CD14-positive monocyte (primary cell): ENCODE measurements around the gene CES3. TPM values are rescaled to one million over a fixed set of nuclear protein-coding genes. Genes with fewer than 3 reads are reported as not detected.
A peak's percentile ranks its signal among the peaks of the same experiment; 100 is the strongest.

Experiments
- DNase-seq, 3 donors: peaks; one replicate each; pipeline ENCODE4 v3.0.0-alpha.2; 2011 to 2022
- H2AFZ ChIP-seq: 2 replicates; pipeline ENCODE4 v1.6.0; 2012; ENCODE audit warnings: mild to moderate bottlenecking, low read depth, low read length, inconsistent platforms; ENCODE audit not compliant: insufficient read depth, poor library complexity, severe bottlenecking
- H3K27ac ChIP-seq, 2 donors: 1 replicate in 1 of 2; 2 replicates in 1 of 2; pipeline ENCODE4 v1.5.1; 2012 to 2013; ENCODE audit warnings: low read length in 2 of 2, control low read depth in 1 of 2, inconsistent platforms in 1 of 2, low read depth in 1 of 2, mild to moderate bottlenecking in 1 of 2
- H3K27me3 ChIP-seq, 2 donors: one replicate each; pipeline versions ENCODE4 v1.6.0 to v1.6.1; 2011 to 2013; ENCODE audit warnings: low read length in 2 of 2; ENCODE audit not compliant: control insufficient read depth in 2 of 2, insufficient read depth in 2 of 2
- H3K36me3 ChIP-seq, 2 donors: replicated peaks in 1 of 2; 1 replicate in 1 of 2; 2 replicates in 1 of 2; pipeline versions ENCODE4 v1.5.1 to v1.6.1; 2012 to 2013; ENCODE audit warnings: low read length in 2 of 2, control low read depth in 1 of 2, inconsistent platforms in 1 of 2, mild to moderate bottlenecking in 1 of 2; ENCODE audit not compliant: insufficient read depth in 2 of 2, control insufficient read depth in 1 of 2
- H3K4me1 ChIP-seq, 2 donors: 1 replicate in 1 of 2; 2 replicates in 1 of 2; pipeline versions ENCODE4 v1.5.1 to v1.6.1; 2012 to 2013; ENCODE audit warnings: low read length in 2 of 2, control low read depth in 1 of 2, inconsistent platforms in 1 of 2, mild to moderate bottlenecking in 1 of 2, moderate library complexity in 1 of 2; ENCODE audit not compliant: insufficient read depth in 2 of 2, control insufficient read depth in 1 of 2
- H3K4me2 ChIP-seq: replicated peaks from 2 replicates; pipeline ENCODE3; 2012; ENCODE audit warnings: low read length, moderate library complexity, mild to moderate bottlenecking; ENCODE audit not compliant: poor library complexity, severe bottlenecking; ENCODE audit errors: extremely low read depth
- H3K4me3 ChIP-seq, 3 experiments: fragments of 200-600 bp in 1 of 3; sonication (generic) in 1 of 3; replicated peaks in 1 of 3; 1 replicate in 2 of 3; 2 replicates in 1 of 3; pipeline ENCODE4 v1.5.1; 2011 to 2013; ENCODE audit warnings: low read length in 3 of 3, mild to moderate bottlenecking in 3 of 3, control low read depth in 2 of 3, low read depth in 2 of 3, inconsistent platforms in 1 of 3, moderate library complexity in 1 of 3
- H3K79me2 ChIP-seq: 2 replicates; pipeline ENCODE4 v1.6.0; 2012; ENCODE audit warnings: mild to moderate bottlenecking, control low read depth, inconsistent platforms, low read length, moderate library complexity; ENCODE audit not compliant: insufficient read depth
- H3K9ac ChIP-seq: 2 replicates; pipeline ENCODE4 v1.6.0; 2017; ENCODE audit warnings: low read length, mild to moderate bottlenecking; ENCODE audit not compliant: insufficient read depth, poor library complexity, severe bottlenecking
- H3K9me3 ChIP-seq, 2 donors: replicated peaks in 1 of 2; 1 replicate in 1 of 2; 2 replicates in 1 of 2; pipeline versions ENCODE4 v1.5.1 to v1.6.1; 2012 to 2013; ENCODE audit warnings: low read length in 2 of 2, control low read depth in 1 of 2; ENCODE audit not compliant: control insufficient read depth in 1 of 2, insufficient read depth in 1 of 2
- H4K20me1 ChIP-seq: 2 replicates; pipeline ENCODE4 v1.6.0; 2012; ENCODE audit warnings: mild to moderate bottlenecking, low read length, control low read depth, moderate library complexity; ENCODE audit not compliant: insufficient read depth
- H3K27ac Mint-ChIP-seq, 7 donors: one replicate each; pipeline ENCODE4 v1.8.0; 2020; ENCODE audit warnings: mild to moderate bottlenecking in 7 of 7, mixed read lengths in 7 of 7, moderate library complexity in 6 of 7, inconsistent platforms in 2 of 7
- H3K27me3 Mint-ChIP-seq, 3 donors: one replicate each; pipeline ENCODE4 v1.8.0; 2021 to 2022; ENCODE audit warnings: low read depth in 3 of 3, mild to moderate bottlenecking in 3 of 3, mixed read lengths in 3 of 3, moderate library complexity in 3 of 3, inconsistent platforms in 1 of 3
- H3K36me3 Mint-ChIP-seq, 2 donors: one replicate each; pipeline ENCODE4 v1.8.0; 2020; ENCODE audit warnings: mixed read lengths in 2 of 2, inconsistent platforms in 1 of 2, mild to moderate bottlenecking in 1 of 2
- H3K4me1 Mint-ChIP-seq: one replicate; pipeline ENCODE4 v1.8.0; 2020; ENCODE audit warnings: mild to moderate bottlenecking, mixed read lengths
- H3K4me3 Mint-ChIP-seq, 2 donors: one replicate each; pipeline ENCODE4 v1.8.0; 2020; ENCODE audit warnings: mild to moderate bottlenecking in 2 of 2, mixed read lengths in 2 of 2, moderate library complexity in 1 of 2
- H3K9me3 Mint-ChIP-seq, 7 donors: one replicate each; pipeline ENCODE4 v1.8.0; 2020 to 2022; ENCODE audit warnings: mixed read lengths in 7 of 7, mild to moderate bottlenecking in 6 of 7, moderate library complexity in 6 of 7, inconsistent platforms in 2 of 7
- WGBS: methylation state at CpG from one replicate; pipeline ENCODE4 v1.1.5; 2013; ENCODE audit warnings: missing lambda C conversion rate; ENCODE audit not compliant: insufficient coverage; 5-methylcytosine and 5-hydroxymethylcytosine counted together
- intact Hi-C, 2 donors: fragments of 100-400 bp; cut with micrococcal nuclease; formaldehyde crosslinking; loops; one replicate each; pipeline versions ENCODE4 v1.15.0 to v1.15.1; 2023
- polyA plus RNA-seq, 3 donors: library from polyadenylated mRNA; depleted of rRNA in 1 of 3; unstranded in 2 of 3; stranded (reverse) in 1 of 3; fragments of 300-500 nt in 2 of 3; fragments of >200 nt in 1 of 3; fragmentation: Illumina TruSeq in 2 of 3; gene quantifications; 1 replicate in 2 of 3; 2 replicates in 1 of 3; pipeline ENCODE4 v1.2.3, GENCODE V29; 2012 to 2021
- TF ChIP-seq, protein P1 (sequence below): fragments of 200-600 bp; IDR thresholded peaks from one replicate; pipeline ENCODE4 v1.8.0; 2022; ENCODE audit warnings: antibody characterized with exemption, mild to moderate bottlenecking

The CES3 gene
- polyA plus RNA-seq, 3 donors, result 0.48 TPM; not detected in 2

- Histone ChIP-seq H2AFZ (peak overlapping the region; percentile 48), H3K79me2 (no peaks in the 10 kb centered on the region), H3K4me2 (peak overlapping the region; percentile 66), H4K20me1 (no peaks in the 10 kb centered on the region), H3K9me3 (peaks cover 0 to 6% of the 10 kb centered on the region in 2 donors), H3K4me3 (peak overlapping the region in 2 of 3 experiments; percentile 1 to 67), H3K27ac (no peak overlapping the region), H3K27me3 (peaks cover 17 to 67% of the 10 kb centered on the region in 2 donors), H3K9ac (no peak overlapping the region), H3K4me1 (peaks cover 20 to 24% of the 10 kb centered on the region in 2 donors), H3K36me3 (no peaks in the 10 kb centered on the region)
- H3K36me3 Mint-ChIP-seq, result peaks cover 13 to 16% of the 10 kb centered on the region in 2 donors
- intact Hi-C loops, result loop anchor here in 1 of 2 donors (2.0 kb wide), 1 partner anchor 30 kb away; no protein-coding TSS in a partner anchor
- peaks cover 56 to 75% (median 58%) of the 10 kb centered on the region in 3 donors for H3K27me3 Mint-ChIP-seq
- peak; percentile 27 to 46 (median 40) for DNase-seq
- WGBS, result 7% methylated on average over 69 of the region's 72 CpGs
- H3K4me3 Mint-ChIP-seq, result peak overlapping the region; percentile 73 to 92
- TF ChIP-seq, protein P1, sequence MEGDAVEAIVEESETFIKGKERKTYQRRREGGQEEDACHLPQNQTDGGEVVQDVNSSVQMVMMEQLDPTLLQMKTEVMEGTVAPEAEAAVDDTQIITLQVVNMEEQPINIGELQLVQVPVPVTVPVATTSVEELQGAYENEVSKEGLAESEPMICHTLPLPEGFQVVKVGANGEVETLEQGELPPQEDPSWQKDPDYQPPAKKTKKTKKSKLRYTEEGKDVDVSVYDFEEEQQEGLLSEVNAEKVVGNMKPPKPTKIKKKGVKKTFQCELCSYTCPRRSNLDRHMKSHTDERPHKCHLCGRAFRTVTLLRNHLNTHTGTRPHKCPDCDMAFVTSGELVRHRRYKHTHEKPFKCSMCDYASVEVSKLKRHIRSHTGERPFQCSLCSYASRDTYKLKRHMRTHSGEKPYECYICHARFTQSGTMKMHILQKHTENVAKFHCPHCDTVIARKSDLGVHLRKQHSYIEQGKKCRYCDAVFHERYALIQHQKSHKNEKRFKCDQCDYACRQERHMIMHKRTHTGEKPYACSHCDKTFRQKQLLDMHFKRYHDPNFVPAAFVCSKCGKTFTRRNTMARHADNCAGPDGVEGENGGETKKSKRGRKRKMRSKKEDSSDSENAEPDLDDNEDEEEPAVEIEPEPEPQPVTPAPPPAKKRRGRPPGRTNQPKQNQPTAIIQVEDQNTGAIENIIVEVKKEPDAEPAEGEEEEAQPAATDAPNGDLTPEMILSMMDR, result peak; percentile 66
- H3K4me1 Mint-ChIP-seq, result peaks cover 28% of the 10 kb centered on the region
- peaks cover 0 to 13% (median 9%) of the 10 kb centered on the region in 7 donors for H3K9me3 Mint-ChIP-seq
- H3K27ac Mint-ChIP-seq, result peak overlapping the region in 1 of 7 donors; percentile 49
Measured at GRCh38 chr16:66924527-66925321, 36.3 kb upstream of the CES3 start.

DNA sequence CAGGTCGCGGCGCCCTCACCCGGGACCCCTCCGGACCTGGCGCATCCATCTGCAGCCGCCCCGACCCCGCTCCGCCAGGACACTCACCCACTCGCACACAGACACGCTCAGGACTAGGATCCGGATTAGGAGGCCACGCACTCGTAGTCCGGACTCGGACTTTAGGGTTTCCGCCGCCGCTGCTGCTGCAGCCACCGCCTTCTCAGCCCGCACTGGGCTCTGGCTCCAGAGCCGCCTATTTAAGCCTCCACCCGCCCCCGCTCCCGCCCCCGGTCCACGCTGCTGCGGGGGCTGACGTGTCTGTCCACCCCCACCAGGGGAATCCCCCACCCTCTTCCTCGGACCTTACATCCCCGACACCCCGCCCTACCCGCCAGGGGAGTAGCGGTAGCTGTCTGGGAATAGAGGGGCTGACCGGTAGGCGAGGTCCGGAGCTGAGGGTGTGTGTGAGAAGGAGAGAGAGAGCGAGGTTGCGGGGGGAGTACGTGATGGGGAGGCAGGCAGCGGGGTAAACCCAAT lies 35.7 kb upstream of the CES3 start, which contains the start of gene RRAD:
RRAD (minus strand) TSS at position 214 of the 519 bp plus-strand sequence. CDS start 356 bp downstream, outside the sequence.
- peak; percentile 27 to 74 (median 36) for DNase-seq
- peaks cover 0 to 13% (median 9%) of the 10 kb centered on the region in 7 donors for H3K9me3 Mint-ChIP-seq
- Histone ChIP-seq H3K4me1 (peaks cover 20 to 24% of the 10 kb centered on the region in 2 donors), H3K36me3 (no peaks in the 10 kb centered on the region), H3K4me3 (peak within 1 kb of the TSS in 2 of 3 experiments; percentile 1 to 67), H3K27ac (no peak within 1 kb of the TSS), H3K9me3 (peaks cover 0 to 6% of the 10 kb centered on the region in 2 donors), H4K20me1 (no peaks in the 10 kb centered on the region), H3K27me3 (peaks cover 17 to 60% of the 10 kb centered on the region in 2 donors), H3K79me2 (no peaks in the 10 kb centered on the region), H3K4me2 (peak within 1 kb of the TSS; percentile 66), H3K9ac (no peak within 1 kb of the TSS), H2AFZ (peak within 1 kb of the TSS; percentile 48)
- peaks cover 28% of the 10 kb centered on the region for H3K4me1 Mint-ChIP-seq
- peak within 1 kb of the TSS in 5 of 7 donors; percentile 41 to 90 (median 63) for H3K27ac Mint-ChIP-seq
- peaks cover 14 to 17% of the 10 kb centered on the region in 2 donors for H3K36me3 Mint-ChIP-seq
- TF ChIP-seq, protein P1, result no peak
- peaks cover 52 to 70% (median 53%) of the 10 kb centered on the region in 3 donors for H3K27me3 Mint-ChIP-seq
- intact Hi-C loops, result loop anchor here in 1 of 2 donors (2.0 kb wide), 1 partner anchor 31 kb away; no protein-coding TSS in a partner anchor
- peak within 1 kb of the TSS; percentile 73 to 92 for H3K4me3 Mint-ChIP-seq
- WGBS, result 4% methylated on average over 22 of the region's 42 CpGs
